ENCODE data around the gene ITGBL1. TPM values are rescaled to one million over a fixed set of nuclear protein-coding genes. Genes with fewer than 3 reads are reported as not detected.

Gene ITGBL1
- total and polyA plus RNA-seq, 7 donors = 0.44 to 5.7 (median 1.7) TPM

DNA sequence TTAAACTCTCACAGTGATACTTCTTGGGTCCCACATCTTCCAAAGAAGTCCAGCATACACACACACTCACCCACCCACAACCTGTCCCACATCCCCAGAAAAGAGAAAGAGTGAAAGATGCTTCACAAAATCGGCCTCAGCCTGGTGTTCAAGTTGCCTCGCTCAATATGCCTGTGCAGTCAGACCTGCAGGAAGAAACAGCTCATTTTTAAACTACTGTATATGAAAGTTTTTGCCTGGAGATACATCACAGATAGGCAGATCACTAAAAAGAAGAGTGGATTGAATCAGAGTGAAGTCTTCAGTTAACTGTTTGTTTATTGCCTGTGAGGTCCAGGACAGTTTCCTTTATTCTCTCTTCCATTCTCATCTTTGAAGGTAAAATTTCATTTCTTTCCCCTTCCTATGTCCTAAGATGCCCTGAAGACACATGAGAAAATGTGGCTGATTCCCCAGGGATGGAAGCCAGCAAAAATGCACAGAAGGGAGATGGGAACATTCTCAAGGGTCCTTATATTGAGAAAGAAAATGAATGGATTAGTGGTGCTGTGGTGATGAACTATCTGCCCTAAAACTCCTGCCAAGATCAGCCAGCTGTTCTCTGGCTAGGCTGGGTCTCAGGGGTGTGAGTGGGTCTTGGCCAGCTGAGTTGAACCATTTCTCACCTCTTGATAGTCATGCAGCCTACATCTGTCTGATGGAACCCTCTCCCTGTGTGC is 259.0 kb downstream of the ITGBL1 start:
- peak; percentile 15 to 58 for DNase-seq
- WGBS, 3 donors = 82 to 90% (median 88%) methylated on average over 2 of the region's 2 CpGs
- intact Hi-C loops (cut with DNase I) = no loop called here

DNA sequence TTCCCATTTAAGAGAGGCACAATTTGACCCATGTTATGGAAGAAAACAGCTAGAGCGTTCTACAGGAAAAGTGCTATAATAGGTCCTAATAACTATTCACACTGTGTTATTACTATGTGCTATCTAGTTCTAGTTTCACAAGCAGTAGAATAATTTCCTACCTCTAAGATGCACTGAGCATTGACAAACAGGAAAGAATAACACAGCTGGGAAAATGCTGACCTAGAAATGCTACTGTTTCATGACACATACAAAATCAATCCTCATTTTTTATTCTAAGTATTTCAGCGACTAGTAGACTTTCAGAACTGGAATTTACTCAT is 259.5 kb downstream of the ITGBL1 start:
- DNase-seq (no peak), ATAC-seq (peak in 3 of 4 donors; percentile 13 to 42 (median 17))

More for the DNA sequence above, 259.0 kb downstream of the ITGBL1 start:
- Histone ChIP-seq H3K27me3 (ENCODE audit: insufficient read depth in 3 of 3, low read length in 2 of 3) (no peaks in the 10 kb centered on the region), H3K4me1 (no peaks in the 10 kb centered on the region), H3K27ac (no peak overlapping the region), H3K36me3 (ENCODE audit: insufficient read depth in 1 of 2, low read depth in 1 of 2) (no peaks in the 10 kb centered on the region), H3K9me3 (no peaks in the 10 kb centered on the region), H3K4me3 (no peak overlapping the region)
- TF ChIP-seq, protein P1, sequence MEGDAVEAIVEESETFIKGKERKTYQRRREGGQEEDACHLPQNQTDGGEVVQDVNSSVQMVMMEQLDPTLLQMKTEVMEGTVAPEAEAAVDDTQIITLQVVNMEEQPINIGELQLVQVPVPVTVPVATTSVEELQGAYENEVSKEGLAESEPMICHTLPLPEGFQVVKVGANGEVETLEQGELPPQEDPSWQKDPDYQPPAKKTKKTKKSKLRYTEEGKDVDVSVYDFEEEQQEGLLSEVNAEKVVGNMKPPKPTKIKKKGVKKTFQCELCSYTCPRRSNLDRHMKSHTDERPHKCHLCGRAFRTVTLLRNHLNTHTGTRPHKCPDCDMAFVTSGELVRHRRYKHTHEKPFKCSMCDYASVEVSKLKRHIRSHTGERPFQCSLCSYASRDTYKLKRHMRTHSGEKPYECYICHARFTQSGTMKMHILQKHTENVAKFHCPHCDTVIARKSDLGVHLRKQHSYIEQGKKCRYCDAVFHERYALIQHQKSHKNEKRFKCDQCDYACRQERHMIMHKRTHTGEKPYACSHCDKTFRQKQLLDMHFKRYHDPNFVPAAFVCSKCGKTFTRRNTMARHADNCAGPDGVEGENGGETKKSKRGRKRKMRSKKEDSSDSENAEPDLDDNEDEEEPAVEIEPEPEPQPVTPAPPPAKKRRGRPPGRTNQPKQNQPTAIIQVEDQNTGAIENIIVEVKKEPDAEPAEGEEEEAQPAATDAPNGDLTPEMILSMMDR (IDR thresholded peaks at IDR 0.05) = no peak
- ATAC-seq = peak in 3 of 4 donors; percentile 39 to 50 (median 46)

DNA sequence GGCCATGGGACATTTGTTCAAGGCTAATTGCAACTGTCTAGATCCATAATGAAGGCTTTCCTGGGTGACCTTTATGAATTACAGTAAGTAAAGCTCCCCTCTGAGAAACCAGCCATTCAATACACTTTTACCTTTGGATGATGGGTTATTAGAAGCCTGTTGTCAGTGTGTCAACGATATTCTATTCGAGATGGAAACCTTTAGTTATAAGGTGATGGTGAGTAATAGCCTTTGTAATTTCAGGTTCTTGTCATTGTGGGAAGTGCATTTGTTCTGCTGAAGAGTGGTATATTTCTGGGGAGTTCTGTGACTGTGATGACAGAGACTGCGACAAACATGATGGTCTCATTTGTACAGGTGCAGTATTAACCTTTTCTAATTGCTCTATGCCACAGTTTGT is 261.7 kb downstream of the ITGBL1 start:
- H3K4me3 ChIP-seq = no peak overlapping the region
- no peaks in the 10 kb centered on the region for H3K27me3 ChIP-seq (ENCODE audit: insufficient read depth in 3 of 3, low read length in 2 of 3)
- TF ChIP-seq, protein P1 (IDR thresholded peaks at IDR 0.05) = no peak
- no peaks in the 10 kb centered on the region for H3K36me3 ChIP-seq (ENCODE audit: insufficient read depth in 1 of 2, low read depth in 1 of 2)
- WGBS, 3 donors = 84 to 91% (median 90%) methylated on average over 3 of the region's 3 CpGs
- no peaks in the 10 kb centered on the region for H3K9me3 ChIP-seq
- H3K27ac ChIP-seq = no peak overlapping the region
- H3K4me1 ChIP-seq = no peaks in the 10 kb centered on the region
- DNase-seq = no peak
- ATAC-seq = no peak
- intact Hi-C loops (cut with DNase I) = no loop called here

More for the DNA sequence above, 259.5 kb downstream of the ITGBL1 start:
- no peaks in the 10 kb centered on the region for H3K27me3 ChIP-seq (ENCODE audit: insufficient read depth in 3 of 3, low read length in 2 of 3)
- H3K27ac ChIP-seq = no peak overlapping the region
- TF ChIP-seq, protein P1 (IDR thresholded peaks at IDR 0.05) = no peak
- H3K4me1 ChIP-seq = no peaks in the 10 kb centered on the region
- intact Hi-C loops (cut with DNase I) = no loop called here
- no peaks in the 10 kb centered on the region for H3K9me3 ChIP-seq
- H3K36me3 ChIP-seq (ENCODE audit: insufficient read depth in 1 of 2, low read depth in 1 of 2) = no peaks in the 10 kb centered on the region
- WGBS, 3 donors = 61 to 72% (median 69%) methylated on average over 2 of the region's 2 CpGs
- no peak overlapping the region for H3K4me3 ChIP-seq

DNA sequence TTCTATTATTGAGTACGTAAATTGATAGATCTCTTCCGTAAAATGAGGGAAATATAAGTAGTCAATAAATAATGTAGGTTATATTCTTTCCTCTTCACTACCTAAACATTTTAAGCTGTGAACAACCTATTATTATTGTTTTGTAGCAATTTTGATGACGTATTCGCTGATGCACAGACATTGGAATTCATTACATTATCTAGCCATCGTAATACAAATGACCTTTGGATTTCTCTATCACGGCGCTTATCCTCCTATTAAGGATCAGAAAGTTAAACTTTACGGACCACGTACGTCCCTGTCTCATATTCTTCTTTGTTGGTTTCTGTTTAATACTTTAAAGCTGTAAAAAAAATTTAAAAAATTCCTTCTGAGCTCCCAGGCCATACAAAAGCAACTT is 264.9 kb downstream of the ITGBL1 start:
- 84 to 87% (median 86%) methylated on average over 10 of the region's 10 CpGs for WGBS, 3 donors
- intact Hi-C loops (cut with DNase I) = no loop called here
- no peaks in the 10 kb centered on the region for H3K27me3 ChIP-seq (ENCODE audit: insufficient read depth in 3 of 3, low read length in 2 of 3)
- no peaks in the 10 kb centered on the region for H3K36me3 ChIP-seq (ENCODE audit: insufficient read depth in 1 of 2, low read depth in 1 of 2)
- H3K4me1 ChIP-seq = no peaks in the 10 kb centered on the region
- ATAC-seq = no peak
- H3K4me3 ChIP-seq = no peak overlapping the region
- no peak for DNase-seq
- H3K9me3 ChIP-seq = no peaks in the 10 kb centered on the region
- H3K27ac ChIP-seq = no peak overlapping the region
- TF ChIP-seq, protein P1 (IDR thresholded peaks at IDR 0.05) = no peak

DNA sequence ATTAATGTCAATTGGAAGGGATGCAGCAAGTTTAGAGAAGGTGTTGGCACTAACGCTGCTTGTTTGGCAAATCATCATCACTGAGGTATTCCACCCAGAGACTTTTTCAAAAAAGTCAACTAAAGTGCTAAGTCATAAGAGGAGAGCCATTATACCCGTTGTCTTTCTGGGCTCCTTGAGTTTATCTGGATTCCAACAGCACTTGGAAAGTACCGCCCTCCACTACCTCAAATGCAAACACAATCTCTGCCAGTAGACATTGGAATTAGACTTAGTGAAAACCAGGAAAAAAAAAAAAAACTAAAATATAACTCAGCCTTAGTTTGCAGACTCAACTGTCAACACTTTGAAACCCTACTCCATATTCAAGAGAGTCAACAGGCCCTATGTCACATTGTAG is 266.0 kb downstream of the ITGBL1 start:
- TF ChIP-seq, protein P1 (IDR thresholded peaks at IDR 0.05) = no peak
- ATAC-seq = no peak
- H3K27ac ChIP-seq = no peak overlapping the region
- H3K4me1 ChIP-seq = no peaks in the 10 kb centered on the region
- 83 to 90% (median 83%) methylated on average over 3 of the region's 3 CpGs for WGBS, 3 donors
- H3K27me3 ChIP-seq (ENCODE audit: insufficient read depth in 3 of 3, low read length in 2 of 3) = no peaks in the 10 kb centered on the region
- no peak for DNase-seq
- H3K9me3 ChIP-seq = no peaks in the 10 kb centered on the region
- H3K36me3 ChIP-seq (ENCODE audit: insufficient read depth in 1 of 2, low read depth in 1 of 2) = no peaks in the 10 kb centered on the region
- intact Hi-C loops (cut with DNase I) = no loop called here
- no peak overlapping the region for H3K4me3 ChIP-seq
